ENCODE measurements around the gene AMIGO3. TPM values are rescaled to one million over a fixed set of nuclear protein-coding genes. Genes with fewer than 3 reads are reported as not detected.

Gene AMIGO3
- total RNA-seq, 2 experiments from 2014 or later: not detected

- no peak for DNase-seq
- no peaks in the 10 kb centered on the region for H3K9me3 Mint-ChIP-seq
- peaks cover 25% of the 10 kb centered on the region for H3K36me3 Mint-ChIP-seq
- no peaks in the 10 kb centered on the region for H3K27me3 Mint-ChIP-seq
- no peak overlapping the region for H3K4me3 Mint-ChIP-seq
- no peak overlapping the region for H3K27ac Mint-ChIP-seq
- peaks cover under 1% of the 10 kb centered on the region for H3K4me1 Mint-ChIP-seq
These were observed 14.1 kb upstream of the AMIGO3 start for GRCh38 chr3:49733551-49733950.

DNA sequence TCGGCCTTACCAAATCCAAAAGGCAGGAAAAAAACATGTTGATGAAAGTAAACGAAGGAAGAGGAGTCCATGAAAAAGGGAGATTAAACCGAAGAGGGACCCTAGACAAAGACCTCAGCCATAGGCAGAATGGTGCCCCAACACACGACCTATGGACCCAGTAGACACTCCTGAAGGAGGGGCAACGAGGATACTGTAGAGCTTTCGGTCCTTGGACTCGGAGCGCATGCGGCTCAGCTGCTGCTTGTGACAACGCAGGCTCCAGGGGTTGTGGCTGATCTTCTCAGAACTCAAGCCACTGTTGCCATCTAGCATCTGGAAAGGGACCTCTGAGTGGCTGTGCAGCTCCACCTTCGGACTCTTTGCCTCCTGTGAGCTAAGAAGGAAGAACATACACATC lies 13.1 kb upstream of the AMIGO3 start:
- DNase-seq: no peak
- H3K4me1 Mint-ChIP-seq: no peaks in the 10 kb centered on the region
- no peak overlapping the region for H3K4me3 Mint-ChIP-seq
- H3K27me3 Mint-ChIP-seq: no peaks in the 10 kb centered on the region
- no peaks in the 10 kb centered on the region for H3K9me3 Mint-ChIP-seq
- H3K27ac Mint-ChIP-seq: no peak overlapping the region
- H3K36me3 Mint-ChIP-seq: peaks cover 15% of the 10 kb centered on the region

DNA sequence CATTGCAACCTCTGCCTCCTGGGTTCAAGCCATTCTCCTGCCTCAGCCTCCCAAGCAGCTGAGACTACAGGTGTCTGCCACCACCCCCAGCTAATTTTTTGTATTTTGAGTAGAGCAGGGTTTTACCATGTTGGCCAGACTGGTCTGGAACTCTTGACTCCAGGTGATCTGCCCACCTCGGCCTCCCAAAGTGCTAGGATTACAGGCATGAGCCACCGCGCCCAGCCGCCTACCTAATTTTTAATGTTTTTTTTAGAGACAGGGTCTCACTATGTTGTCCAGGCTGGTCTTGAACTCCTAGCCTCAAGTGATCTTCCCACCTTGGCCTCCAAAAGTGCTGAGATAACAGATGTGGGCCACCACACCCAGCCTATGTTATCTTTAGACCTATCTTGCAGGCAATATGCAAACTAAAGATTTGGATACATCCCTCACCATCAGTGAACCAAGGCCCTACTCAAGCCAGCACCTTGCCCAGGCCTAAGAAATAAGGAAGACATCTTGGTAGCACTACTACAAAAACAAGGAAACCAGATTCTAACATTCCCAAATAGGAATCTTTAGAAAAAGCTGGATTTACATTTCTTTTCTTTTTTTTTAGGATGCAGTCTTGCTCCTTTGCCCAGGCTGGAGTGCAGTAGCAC lies 10.6 kb upstream of the AMIGO3 start:
- H3K27me3 Mint-ChIP-seq: no peaks in the 10 kb centered on the region
- H3K36me3 Mint-ChIP-seq: peaks cover 4% of the 10 kb centered on the region
- no peaks in the 10 kb centered on the region for H3K4me1 Mint-ChIP-seq
- DNase-seq: no peak
- H3K9me3 Mint-ChIP-seq: no peaks in the 10 kb centered on the region
- no peak overlapping the region for H3K4me3 Mint-ChIP-seq
- H3K27ac Mint-ChIP-seq: no peak overlapping the region

GRCh38 chr3:49727924-49728361 lies 8.5 kb upstream of the AMIGO3 start:
- DNase-seq: no peak
- peaks cover 6% of the 10 kb centered on the region for H3K4me1 Mint-ChIP-seq
- peaks cover 7% of the 10 kb centered on the region for H3K36me3 Mint-ChIP-seq
- H3K4me3 Mint-ChIP-seq: no peak overlapping the region
- H3K27me3 Mint-ChIP-seq: no peaks in the 10 kb centered on the region
- H3K9me3 Mint-ChIP-seq: no peaks in the 10 kb centered on the region
- H3K27ac Mint-ChIP-seq: no peak overlapping the region

DNA sequence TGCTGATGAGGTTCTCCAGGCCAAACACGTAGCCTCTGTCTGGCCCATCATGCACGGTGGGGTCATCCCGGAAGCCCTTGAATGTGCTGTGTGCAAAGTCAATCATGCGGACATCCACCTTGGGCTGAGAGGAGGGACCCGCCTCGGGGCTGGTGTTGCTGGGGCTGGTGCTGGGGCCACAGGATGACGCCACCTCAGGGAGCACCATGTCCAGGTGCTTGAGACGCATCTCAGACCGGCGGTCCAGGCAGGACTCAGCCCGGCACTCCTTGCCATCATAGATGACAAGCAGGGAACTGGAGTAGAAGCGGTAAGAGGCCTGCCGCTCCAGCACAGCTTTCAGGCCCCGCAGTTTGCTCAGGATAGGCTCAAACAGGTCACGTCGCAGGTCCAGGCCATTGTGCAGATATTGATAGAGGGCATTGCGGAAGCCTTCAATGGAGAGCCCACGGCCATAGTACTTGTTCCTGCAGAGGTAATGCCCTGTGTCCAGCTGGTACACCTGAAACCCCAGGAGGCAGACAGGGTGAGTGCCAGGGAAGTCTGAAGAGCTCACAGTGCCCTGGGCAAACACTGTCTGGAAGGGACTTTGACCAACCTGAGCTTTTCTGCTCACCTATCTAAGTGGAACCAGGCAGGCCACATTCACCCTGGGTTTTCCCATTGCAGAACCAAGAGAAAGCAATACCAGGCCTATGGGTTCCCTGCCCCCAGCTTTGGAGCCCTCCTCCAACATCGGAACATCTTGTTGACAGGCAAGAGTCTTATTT lies 7.9 kb upstream of the AMIGO3 start:
- DNase-seq: no peak
- no peaks in the 10 kb centered on the region for H3K9me3 Mint-ChIP-seq
- no peaks in the 10 kb centered on the region for H3K27me3 Mint-ChIP-seq
- no peak overlapping the region for H3K4me3 Mint-ChIP-seq
- H3K27ac Mint-ChIP-seq: no peak overlapping the region
- H3K36me3 Mint-ChIP-seq: peaks cover 9% of the 10 kb centered on the region
- peaks cover 11% of the 10 kb centered on the region for H3K4me1 Mint-ChIP-seq

- peaks cover 11% of the 10 kb centered on the region for H3K36me3 Mint-ChIP-seq
- no peaks in the 10 kb centered on the region for H3K9me3 Mint-ChIP-seq
- H3K4me3 Mint-ChIP-seq: no peak overlapping the region
- H3K4me1 Mint-ChIP-seq: peaks cover 15% of the 10 kb centered on the region
- DNase-seq: no peak
- no peaks in the 10 kb centered on the region for H3K27me3 Mint-ChIP-seq
- H3K27ac Mint-ChIP-seq: peak overlapping the region; percentile 63
These were observed 6.6 kb upstream of the AMIGO3 start for GRCh38 chr3:49725906-49726681.

- H3K36me3 Mint-ChIP-seq: peaks cover 17% of the 10 kb centered on the region
- peak; percentile 41 for DNase-seq
- peak overlapping the region; percentile 98 for H3K27ac Mint-ChIP-seq
- H3K9me3 Mint-ChIP-seq: no peaks in the 10 kb centered on the region
- peaks cover 17% of the 10 kb centered on the region for H3K4me1 Mint-ChIP-seq
- H3K27me3 Mint-ChIP-seq: no peaks in the 10 kb centered on the region
- peak overlapping the region; percentile 96 for H3K4me3 Mint-ChIP-seq
These were observed 5.1 kb upstream of the AMIGO3 start for GRCh38 chr3:49724586-49724985.

GRCh38 chr3:49723628-49724551 lies 4.4 kb upstream of the AMIGO3 start, which contains the start of gene GMPPB:
GMPPB (minus strand) TSS chr3:49723951; CDS start chr3:49723726, 225 bp downstream.
- Mint-ChIP-seq H3K4me3 (peak within 1 kb of the TSS; percentile 96), H3K27me3 (no peaks in the 10 kb centered on the region), H3K9me3 (no peaks in the 10 kb centered on the region), H3K36me3 (peaks cover 17% of the 10 kb centered on the region), H3K27ac (peak within 1 kb of the TSS; percentile 98), H3K4me1 (peaks cover 24% of the 10 kb centered on the region)
- DNase-seq: peak; percentile 97

DNA sequence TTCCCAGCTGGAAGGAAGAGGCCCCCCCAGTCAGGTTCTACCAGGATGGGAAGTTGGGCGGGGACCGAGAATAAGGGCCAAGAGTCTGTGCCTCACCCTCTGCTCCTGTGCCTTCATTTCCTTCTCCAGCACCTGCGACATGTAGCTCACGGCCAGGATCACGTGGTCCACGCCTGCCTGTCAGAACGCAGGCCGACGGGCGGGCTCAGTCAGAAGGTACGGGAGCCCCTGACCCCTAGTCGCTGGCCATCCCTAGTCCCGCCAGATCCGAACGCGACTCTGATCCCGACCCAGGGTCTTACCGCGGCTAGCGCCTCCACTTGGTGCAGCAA lies 3.8 kb upstream of the AMIGO3 start:
- peaks cover 2% of the 10 kb centered on the region for H3K27me3 Mint-ChIP-seq
- H3K4me1 Mint-ChIP-seq: peaks cover 29% of the 10 kb centered on the region
- H3K36me3 Mint-ChIP-seq: peaks cover 22% of the 10 kb centered on the region
- peak overlapping the region; percentile 98 for H3K27ac Mint-ChIP-seq
- no peaks in the 10 kb centered on the region for H3K9me3 Mint-ChIP-seq
- peak overlapping the region; percentile 96 for H3K4me3 Mint-ChIP-seq
- DNase-seq: peak; percentile 70

GRCh38 chr3:49722896-49723295 lies 3.4 kb upstream of the AMIGO3 start:
- peak overlapping the region; percentile 98 for H3K27ac Mint-ChIP-seq
- peaks cover 22% of the 10 kb centered on the region for H3K36me3 Mint-ChIP-seq

DNA sequence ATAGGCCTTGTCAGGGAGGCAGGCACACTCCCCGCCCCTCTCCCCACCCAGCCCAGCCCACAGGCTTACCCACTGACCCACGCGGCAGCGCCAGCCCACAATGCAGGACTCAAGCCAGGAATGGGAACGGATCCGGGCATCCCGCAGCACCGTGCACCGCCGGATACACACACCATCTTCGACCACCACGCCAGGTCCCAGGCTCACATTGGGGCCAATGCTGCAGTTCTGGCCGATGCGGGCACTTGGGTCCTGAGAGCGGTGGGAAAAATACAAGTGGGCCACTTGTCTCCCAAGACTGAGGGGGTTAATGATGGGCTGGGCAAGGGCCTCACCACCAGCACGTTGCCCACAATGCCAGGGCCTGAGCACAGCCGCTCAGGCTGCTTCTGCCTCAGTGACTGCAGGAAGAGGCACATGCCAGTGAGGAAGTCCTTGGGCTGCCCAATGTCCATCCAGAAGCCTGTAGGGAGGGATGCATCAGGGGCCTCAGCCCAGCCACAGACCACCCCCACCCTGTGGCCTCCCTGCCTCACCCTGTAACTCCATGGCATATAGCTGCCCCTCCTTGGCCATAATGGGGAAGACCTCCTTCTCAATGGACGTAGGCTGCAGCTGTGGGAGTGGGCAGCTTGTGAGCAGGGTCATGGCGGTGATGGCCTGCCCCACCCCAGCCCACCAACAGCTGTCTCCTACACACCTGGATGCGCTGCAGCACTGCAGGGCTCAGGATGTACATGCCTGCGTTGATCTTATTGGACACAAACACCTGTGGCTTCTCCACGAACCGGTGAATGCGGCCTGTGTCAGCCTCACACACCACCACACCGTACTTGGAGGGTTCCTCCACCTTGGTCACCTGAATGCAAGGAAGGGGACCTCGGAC lies 2.7 kb upstream of the AMIGO3 start:
- no peaks in the 10 kb centered on the region for H3K9me3 Mint-ChIP-seq
- H3K27me3 Mint-ChIP-seq: peaks cover 2% of the 10 kb centered on the region
- peaks cover 29% of the 10 kb centered on the region for H3K4me1 Mint-ChIP-seq
- peak overlapping the region; percentile 96 for H3K4me3 Mint-ChIP-seq
- DNase-seq: no peak
- H3K36me3 Mint-ChIP-seq: peaks cover 22% of the 10 kb centered on the region
- H3K27ac Mint-ChIP-seq: peak overlapping the region; percentile 71

More at GRCh38 chr3:49722896-49723295, 3.4 kb upstream of the AMIGO3 start:
- no peak for DNase-seq
- Mint-ChIP-seq H3K4me3 (peak overlapping the region; percentile 96), H3K9me3 (no peaks in the 10 kb centered on the region), H3K4me1 (peaks cover 29% of the 10 kb centered on the region), H3K27me3 (peaks cover 2% of the 10 kb centered on the region)

DNA sequence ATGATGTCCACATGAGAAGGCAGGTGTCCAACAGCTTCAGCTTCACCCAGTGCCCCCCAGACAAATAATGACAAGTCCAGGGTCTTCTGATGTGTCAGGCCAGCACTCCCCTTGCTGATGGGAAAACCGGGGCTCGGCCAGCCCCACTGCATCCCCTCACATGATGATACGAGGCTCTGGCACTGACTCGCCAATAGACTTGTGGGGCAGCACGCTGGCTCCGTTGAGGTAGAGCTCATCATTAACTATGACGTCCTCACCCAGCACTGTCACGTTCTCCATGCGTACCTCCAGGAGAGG lies 2.1 kb upstream of the AMIGO3 start:
- Mint-ChIP-seq H3K4me1 (peaks cover 29% of the 10 kb centered on the region), H3K36me3 (peaks cover 22% of the 10 kb centered on the region), H3K9me3 (no peaks in the 10 kb centered on the region), H3K27me3 (peaks cover 2% of the 10 kb centered on the region), H3K27ac (peak overlapping the region; percentile 59), H3K4me3 (no peak overlapping the region)
- no peak for DNase-seq

DNA sequence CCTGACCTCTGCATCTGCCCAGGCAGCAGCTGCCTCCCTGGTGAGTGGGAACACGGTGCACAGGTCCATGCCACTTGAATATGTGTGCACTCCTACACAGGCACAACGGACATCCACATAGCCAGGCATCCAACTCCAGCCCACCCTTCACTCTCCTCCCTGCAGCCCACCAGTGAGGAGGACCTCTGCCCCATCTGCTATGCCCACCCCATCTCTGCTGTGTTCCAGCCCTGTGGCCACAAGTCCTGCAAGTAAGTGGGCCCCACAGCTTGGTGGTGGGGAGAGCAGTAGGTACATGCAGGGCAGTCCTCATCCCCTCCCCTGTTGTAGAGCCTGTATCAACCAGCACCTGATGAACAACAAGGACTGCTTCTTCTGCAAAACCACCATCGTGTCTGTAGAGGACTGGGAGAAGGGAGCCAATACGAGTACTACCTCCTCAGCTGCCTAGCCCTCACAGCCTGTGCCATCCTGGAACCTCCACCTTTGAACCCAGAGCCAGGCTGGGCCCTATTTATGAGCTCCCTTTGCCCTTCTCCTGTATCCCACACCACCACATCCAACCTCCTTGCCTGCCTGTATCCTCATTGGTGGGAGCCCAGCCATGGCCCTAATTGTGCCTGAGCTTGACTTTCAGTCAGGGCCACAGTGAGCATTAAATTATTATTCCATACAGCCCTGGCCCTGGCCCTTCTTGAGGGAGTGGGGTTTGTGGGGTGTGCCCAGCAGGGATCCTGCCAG lies 1.5 kb upstream of the AMIGO3 start:
- H3K27ac Mint-ChIP-seq: peak overlapping the region; percentile 59
- H3K4me1 Mint-ChIP-seq: peaks cover 29% of the 10 kb centered on the region
- no peak overlapping the region for H3K4me3 Mint-ChIP-seq
- peaks cover 2% of the 10 kb centered on the region for H3K27me3 Mint-ChIP-seq
- no peaks in the 10 kb centered on the region for H3K9me3 Mint-ChIP-seq
- DNase-seq: no peak
- H3K36me3 Mint-ChIP-seq: peaks cover 22% of the 10 kb centered on the region
